GM12891 (cell line): ENCODE results near the gene SLK.

Experiments
- DNase-seq: peaks from one replicate; pipeline ENCODE4 v3.0.0; 2011; ENCODE audit warnings: low spot score; ENCODE audit not compliant: insufficient read length
- FAIRE-seq: peaks from 2 replicates; lab custom pipeline; 2011; peaks lifted over from hg19 to GRCh38; lab: Jason Lieb, UNC
- PAX5 ChIP-seq: IDR thresholded peaks from 2 replicates; pipeline ENCODE4 v1.6.1; 2011; ENCODE audit warnings: low read length, moderate library complexity, mild to moderate bottlenecking; ENCODE audit not compliant: insufficient read depth, severe bottlenecking
- POLR2A ChIP-seq: IDR thresholded peaks from 2 replicates; pipeline ENCODE4 v1.6.1; 2011; ENCODE audit warnings: low read depth, low read length, control low read depth
- POLR2AphosphoS5 ChIP-seq: IDR thresholded peaks from 2 replicates; pipeline ENCODE4 v1.6.1; 2011; ENCODE audit warnings: low read depth, low read length, control low read depth
- POU2F2 ChIP-seq: IDR thresholded peaks from 2 replicates; pipeline ENCODE4 v1.6.1; 2011; ENCODE audit warnings: low read depth, mild to moderate bottlenecking, control low read depth, low read length, moderate library complexity
- SPI1 ChIP-seq: IDR thresholded peaks from 2 replicates; pipeline ENCODE4 v1.6.1; 2011; ENCODE audit warnings: low read depth, low read length, control low read depth
- TAF1 ChIP-seq: IDR thresholded peaks from 2 replicates; pipeline ENCODE4 v1.6.1; 2011; ENCODE audit warnings: low read depth, low read length, control low read depth

Gene SLK

DNA sequence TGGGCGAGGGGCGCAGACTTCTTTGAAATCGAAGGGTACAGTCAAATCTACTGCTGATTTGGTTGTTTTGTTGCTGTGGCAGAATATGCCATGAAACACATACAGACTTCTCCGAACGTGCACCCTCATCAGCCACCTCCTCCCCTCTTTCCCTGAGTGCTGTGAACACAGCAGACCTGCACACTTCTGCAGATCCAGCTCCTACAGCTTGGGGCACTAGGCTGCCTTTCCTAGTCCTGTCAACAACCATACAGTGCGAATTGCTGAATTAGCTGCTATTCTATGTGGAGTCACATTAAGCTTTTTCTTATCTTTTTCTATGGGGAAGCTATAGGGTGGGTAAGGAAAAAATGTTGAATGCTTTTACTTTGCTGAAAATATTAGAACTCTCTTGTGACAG is 61.2 kb downstream of the SLK start:
- no peak for DNase-seq
- no peak for FAIRE-seq
- no peak for TF ChIP-seq PAX5
- TF ChIP-seq POU2F2: no peak
- no peak for TF ChIP-seq SPI1
- TF ChIP-seq TAF1: no peak
- TF ChIP-seq POLR2AphosphoS5: no peak
- no peak for TF ChIP-seq POLR2A

DNA sequence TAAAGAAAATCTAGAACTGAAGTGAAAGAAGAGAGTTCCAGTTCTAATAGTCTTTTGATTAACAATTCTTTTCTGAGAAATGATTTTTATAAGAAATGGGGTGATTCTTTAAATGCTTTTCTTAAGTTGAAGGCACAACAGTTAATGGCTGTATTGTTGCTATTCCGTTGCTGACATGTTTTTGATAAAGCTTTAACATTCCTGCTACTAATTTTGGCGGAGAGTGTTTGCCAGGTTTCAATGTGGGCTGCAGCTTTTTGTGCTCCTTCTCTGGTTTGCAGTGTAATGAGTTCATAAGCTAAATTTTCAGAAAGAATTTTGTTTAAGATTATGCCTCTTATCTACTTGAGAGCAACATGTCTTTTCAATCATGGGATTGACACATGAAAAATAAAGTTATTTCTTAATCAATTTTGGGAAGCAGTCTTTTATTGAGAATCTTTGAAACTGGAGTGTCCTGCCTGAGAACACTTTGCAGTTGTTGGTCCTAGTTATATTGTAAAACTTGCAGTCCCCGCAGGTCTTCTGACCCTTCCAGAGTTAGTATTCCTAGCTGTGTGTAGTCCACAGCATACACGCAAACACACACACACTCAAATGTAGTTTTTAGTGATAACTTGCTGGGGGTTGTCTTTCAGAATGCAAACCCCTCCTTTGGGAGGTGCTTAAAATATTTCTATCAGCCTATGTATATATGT is 62.0 kb downstream of the SLK start:
- TF ChIP-seq SPI1 (no peak), POLR2AphosphoS5 (no peak), POLR2A (no peak), PAX5 (no peak), POU2F2 (no peak), TAF1 (no peak)
- DNase-seq: no peak
- FAIRE-seq: no peak

DNA sequence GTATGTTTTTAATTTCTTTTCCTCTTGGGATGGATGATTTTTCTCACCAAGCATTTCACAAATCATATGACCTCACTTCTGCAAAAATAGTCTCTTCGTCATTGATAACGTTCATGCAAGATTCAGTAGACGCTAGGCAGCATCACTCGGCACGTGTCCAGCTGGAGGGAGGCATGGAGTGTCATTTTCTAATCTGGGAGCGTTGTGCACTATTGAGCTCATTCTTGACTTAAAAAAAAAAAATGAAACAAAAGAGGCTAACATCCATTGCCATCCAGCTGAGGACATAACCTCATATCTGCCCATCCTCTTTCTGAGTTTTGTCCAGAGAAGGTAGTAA is 62.6 kb downstream of the SLK start:
- no peak for TF ChIP-seq POLR2A
- TF ChIP-seq TAF1: no peak
- TF ChIP-seq SPI1: no peak
- TF ChIP-seq POU2F2: no peak
- no peak for TF ChIP-seq PAX5
- TF ChIP-seq POLR2AphosphoS5: no peak
- FAIRE-seq (no peak), DNase-seq (no peak)

DNA sequence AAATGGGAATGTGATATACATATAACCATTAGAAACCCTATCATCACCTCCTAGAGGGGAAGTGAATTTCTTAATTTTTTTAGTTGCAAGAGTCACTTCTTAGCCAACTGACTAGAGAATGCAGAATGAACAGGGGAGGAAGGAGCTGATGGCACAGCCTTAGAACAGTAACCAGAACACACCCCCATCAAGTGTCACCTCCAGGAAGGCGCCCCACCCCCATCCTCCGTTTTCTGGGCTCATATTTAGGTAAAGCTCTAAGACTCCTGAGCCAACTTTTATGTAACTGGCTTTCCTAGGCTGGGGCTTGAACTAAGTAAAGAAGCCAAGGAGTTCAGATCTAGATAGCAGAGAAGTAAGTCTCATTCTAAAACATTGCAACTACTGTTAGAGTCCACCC is 64.7 kb downstream of the SLK start:
- FAIRE-seq: no peak
- no peak for TF ChIP-seq TAF1

DNA sequence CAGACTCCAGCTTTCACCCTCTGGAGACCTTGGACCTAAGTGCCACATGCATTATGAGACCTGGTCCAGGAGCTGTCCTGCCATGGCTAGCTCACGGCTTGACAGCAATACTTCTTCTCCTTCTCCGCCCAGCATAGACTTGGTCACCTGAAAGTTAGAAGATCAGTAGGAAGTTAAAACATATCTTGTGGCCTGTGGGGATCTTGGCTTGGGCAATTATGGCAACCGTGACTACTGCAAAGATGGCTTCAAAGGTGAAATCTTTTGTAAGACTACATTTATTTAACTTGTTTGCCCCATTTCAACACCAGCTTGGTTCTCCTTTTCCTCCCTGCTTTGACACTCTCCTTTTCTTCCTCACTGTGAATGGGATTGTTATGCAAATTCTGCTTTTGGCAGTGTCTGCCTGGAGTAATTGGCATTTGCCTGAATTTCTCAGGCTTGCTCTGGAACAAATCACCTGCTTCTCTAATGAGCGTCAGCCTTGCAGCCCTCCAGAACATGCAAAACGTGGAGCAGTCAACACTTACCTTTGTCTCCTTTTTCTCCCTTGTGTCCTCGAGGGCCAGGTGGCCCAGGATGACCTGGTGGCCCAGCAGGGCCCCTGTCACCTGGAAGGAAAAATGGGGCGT is 65.3 kb downstream of the SLK start:
- TF ChIP-seq POLR2AphosphoS5: no peak
- DNase-seq: no peak
- FAIRE-seq: no peak

More for the DNA sequence above, 64.7 kb downstream of the SLK start:
- DNase-seq: no peak

DNA sequence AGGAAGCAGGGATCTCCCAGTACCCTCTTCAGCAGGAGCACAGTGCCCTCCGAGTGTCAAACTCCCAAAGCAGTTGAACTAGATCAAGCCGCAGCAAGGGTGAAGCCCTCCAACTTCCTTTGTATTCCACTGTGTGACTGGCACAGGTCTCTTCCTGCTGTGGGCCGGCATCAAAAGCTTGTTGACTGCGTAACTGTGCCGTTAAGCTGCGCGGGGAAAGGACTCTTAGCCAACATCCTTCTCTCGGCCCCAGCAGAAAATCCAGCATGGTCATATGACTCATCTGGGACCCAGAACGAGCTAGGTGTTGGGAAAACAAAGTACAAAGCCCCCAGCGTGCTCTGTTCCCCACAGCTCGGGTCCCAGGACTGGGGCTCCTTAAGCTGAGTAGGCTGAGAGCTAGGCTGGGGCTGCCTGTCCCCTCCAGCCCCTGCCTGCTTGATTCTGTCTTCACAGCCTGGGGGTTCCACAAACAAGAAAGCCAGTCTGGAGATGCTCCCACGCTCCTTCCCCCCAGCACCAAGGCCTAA is 66.5 kb downstream of the SLK start:
- FAIRE-seq (no peak), DNase-seq (no peak)
- TF ChIP-seq POLR2A: no peak
- no peak for TF ChIP-seq POU2F2
- TF ChIP-seq PAX5: no peak
- no peak for TF ChIP-seq TAF1
- no peak for TF ChIP-seq POLR2AphosphoS5
- no peak for TF ChIP-seq SPI1

DNA sequence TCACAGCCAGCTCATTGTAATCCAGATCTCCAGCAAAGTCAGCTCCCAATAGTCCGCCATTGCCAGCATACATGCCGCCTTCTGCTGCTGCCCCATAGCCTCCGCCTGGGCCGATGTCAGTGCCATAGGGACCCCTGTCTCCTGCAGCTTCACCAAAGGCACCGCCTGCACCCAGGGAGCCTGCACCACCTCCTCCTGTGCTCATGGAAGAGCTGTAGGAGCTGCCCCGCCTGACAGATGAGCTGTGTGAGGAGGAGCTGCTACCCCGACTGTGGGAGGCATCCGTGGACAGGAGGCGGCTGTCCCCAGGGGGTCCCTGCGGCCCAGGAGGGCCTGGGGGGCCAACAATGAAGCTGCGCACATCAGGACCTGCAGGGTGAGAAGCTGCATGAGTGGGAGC is 67.0 kb downstream of the SLK start:
- DNase-seq (no peak), FAIRE-seq (no peak)
- TF ChIP-seq PAX5 (no peak), POU2F2 (no peak), POLR2AphosphoS5 (no peak), POLR2A (no peak), TAF1 (no peak), SPI1 (no peak)

DNA sequence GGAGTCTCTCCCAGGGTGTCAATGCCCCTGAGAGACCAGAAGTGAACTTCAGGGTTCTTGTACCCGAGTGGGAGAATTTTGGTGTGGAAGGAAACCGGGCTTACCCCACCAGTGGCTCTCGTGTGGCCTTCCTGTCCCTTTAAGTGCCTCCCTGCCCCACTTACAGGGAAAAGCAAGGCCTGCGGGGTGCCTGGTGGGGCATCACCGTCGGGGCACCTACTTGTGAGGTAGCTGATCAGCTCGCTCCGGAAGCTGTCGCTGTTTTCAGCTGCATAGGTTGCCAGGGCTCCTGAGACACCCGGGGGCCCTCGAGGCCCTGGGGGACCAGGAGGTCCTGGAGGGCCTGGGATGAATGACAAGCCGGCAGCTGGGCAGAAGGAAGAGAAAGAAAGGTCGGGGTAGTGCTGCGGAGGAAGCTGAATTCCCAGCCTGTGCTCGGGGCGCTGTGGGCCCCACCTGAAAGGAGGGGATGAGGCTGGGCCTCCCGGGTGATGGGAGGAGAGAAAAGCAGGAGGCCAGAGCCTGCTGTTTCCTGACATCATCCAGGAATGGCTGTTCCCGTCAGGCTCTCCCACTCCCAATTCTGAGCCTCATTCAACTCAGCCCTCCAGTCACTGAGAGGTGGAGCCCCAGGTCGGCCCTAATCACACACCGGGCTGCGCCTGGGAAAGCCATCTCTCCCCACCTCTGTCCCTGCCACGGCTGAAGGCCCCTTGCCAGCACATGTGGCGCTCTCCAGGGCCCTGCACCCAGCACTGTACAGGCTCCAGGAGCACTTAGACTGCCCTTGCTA is 67.7 kb downstream of the SLK start:
- no peak for DNase-seq
- TF ChIP-seq POU2F2: no peak
- no peak for TF ChIP-seq POLR2A
- TF ChIP-seq TAF1: no peak
- no peak for TF ChIP-seq POLR2AphosphoS5
- no peak for TF ChIP-seq SPI1
- no peak for TF ChIP-seq PAX5
- FAIRE-seq: no peak

DNA sequence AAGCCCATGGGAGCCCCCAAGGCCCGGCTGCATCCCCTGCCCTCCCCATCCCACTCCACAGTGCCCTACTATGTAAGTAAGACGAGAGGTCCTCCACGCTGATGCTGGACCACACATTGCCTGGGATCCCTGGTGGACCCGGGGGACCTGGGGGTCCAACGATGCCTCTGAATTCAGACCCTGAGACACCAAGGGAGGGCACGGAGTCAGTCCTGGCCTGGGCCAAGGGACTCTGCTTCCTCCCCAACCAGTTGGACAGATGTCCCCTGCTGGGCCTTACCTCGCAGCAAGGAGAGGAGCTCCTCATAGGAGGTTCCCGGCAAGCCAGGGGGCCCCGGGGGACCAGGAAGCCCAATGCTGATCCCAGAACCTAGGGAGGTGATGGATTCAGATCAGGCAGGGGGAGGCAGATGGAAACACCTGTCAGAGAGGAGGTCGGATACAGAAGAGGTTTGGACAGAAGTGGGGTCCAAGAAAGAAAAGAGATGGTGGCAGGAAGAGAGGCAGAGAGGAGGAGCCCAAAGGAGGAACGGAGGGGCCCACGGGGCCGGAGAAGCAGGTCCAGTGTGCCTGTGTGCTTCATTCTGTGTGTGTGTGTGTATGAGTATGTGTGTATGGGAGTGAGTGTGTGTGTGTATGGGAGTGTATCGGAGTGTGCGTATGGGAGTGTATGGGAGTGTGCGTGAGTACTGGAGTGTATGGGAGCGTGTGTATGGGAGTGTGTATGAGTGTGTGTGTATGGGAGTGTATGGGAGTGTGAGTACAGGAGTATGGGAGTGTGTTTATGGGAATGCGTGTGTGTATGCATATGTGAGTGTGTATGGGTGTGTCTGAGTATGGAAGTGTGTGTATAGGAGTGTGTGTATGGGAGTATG is 68.5 kb downstream of the SLK start:
- TF ChIP-seq TAF1: no peak
- no peak for TF ChIP-seq SPI1
- no peak for TF ChIP-seq POU2F2
- no peak for TF ChIP-seq POLR2A
- TF ChIP-seq POLR2AphosphoS5: no peak
- no peak for TF ChIP-seq PAX5
- FAIRE-seq (peak; percentile 90), DNase-seq (no peak)
